Central memory CD4-positive, alpha-beta T cell (primary cell): ENCODE results near the gene NOL4L.
A peak's percentile ranks its signal among the peaks of the same experiment; 100 is the strongest.

Experiments used
- DNase-seq: peaks from one replicate; pipeline ENCODE4 v3.0.0; 2022

The NOL4L gene

GRCh38 chr20:32407131-32407750 lies 177.9 kb downstream of the NOL4L start:
- peak; percentile 78 for DNase-seq

GRCh38 chr20:32406701-32407100 lies 178.4 kb downstream of the NOL4L start:
- DNase-seq, result no peak

- no peak for DNase-seq
These were observed 181.1 kb downstream of the NOL4L start for GRCh38 chr20:32404017-32404416.

- no peak for DNase-seq
These were observed 184.7 kb downstream of the NOL4L start for GRCh38 chr20:32400476-32400875.

GRCh38 chr20:32397567-32398084 lies 187.5 kb downstream of the NOL4L start:
- no peak for DNase-seq

GRCh38 chr20:32396646-32397160 lies 188.4 kb downstream of the NOL4L start:
- DNase-seq, result no peak

GRCh38 chr20:32395066-32395465 lies 190.1 kb downstream of the NOL4L start:
- no peak for DNase-seq
